ENCODE results near the gene BMP2K.
A peak's percentile ranks its signal among the peaks of the same experiment; 100 is the strongest.
"Not testable (repeated sequence)": the region's sequence is repeated elsewhere in the genome, so short reads cannot be mapped to it uniquely, and the experiment has no call there.

Gene BMP2K

DNA sequence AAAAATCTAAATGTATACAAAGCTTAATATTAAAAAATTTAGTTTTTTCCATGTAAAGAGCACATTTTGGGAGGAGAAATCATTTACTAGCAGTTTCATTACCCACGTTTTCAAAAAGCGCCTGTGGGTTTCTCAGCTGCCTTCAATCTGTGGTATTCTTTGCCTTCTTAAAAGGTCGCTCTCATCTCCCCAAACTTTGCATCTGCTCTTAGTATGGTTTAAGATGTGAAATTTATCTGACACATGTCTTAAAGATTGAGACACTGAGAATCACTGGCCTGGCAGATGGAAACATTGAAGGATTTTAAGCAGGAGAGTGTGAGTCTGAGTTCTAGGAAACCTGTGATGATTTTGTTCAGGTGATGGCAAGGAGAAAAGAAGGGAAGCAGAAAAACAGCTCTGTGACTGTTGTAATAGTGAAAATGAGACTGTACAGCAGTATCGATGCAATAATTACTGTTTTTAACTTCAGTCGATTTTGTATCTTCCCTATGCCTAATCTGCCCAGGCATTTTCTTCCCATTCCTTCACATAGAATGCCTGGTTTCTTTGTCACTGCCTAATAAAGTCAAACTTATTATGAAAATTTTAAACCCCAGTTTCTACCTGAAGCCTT lies 87.2 kb downstream of the BMP2K start:
- H3K27me3 ChIP-seq (ENCODE audit: insufficient read depth, low read depth, severe bottlenecking): no peaks in the 10 kb centered on the region
- TF ChIP-seq CTCF (IDR thresholded peaks at IDR 0.05; ENCODE audit: low read depth, low read length): no peak
- H3K36me3 ChIP-seq: peaks cover 10% of the 10 kb centered on the region
- no peak for DNase-seq
- H3K4me3 ChIP-seq (ENCODE audit: low read depth, low read length): no peak overlapping the region
- no peak overlapping the region for H3K27ac ChIP-seq
- no peaks in the 10 kb centered on the region for H3K9me3 ChIP-seq (ENCODE audit: severe bottlenecking)

DNA sequence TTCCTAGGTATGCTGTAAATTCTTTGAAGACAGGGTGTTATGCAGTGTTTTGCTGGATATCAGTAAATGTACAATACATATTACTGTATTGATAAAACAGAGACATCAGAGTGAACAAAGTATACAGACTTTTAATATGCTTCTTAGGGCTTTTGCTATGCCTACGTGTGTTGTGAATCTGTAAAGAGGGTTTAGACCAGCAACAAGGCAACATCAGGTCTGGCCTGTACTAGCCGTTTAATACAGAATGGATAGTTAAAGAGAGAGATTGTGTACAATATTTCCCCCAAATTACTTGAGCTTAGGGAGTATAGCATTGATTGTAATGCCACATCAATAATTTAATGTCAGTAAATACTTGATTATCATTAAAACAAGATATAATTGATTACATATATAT lies 87.8 kb downstream of the BMP2K start:
- Histone ChIP-seq H3K4me3 (ENCODE audit: low read depth, low read length) (no peak overlapping the region), H3K9me3 (ENCODE audit: severe bottlenecking) (no peaks in the 10 kb centered on the region), H3K27ac (no peak overlapping the region), H3K36me3 (peaks cover 10% of the 10 kb centered on the region), H3K27me3 (ENCODE audit: insufficient read depth, low read depth, severe bottlenecking) (no peaks in the 10 kb centered on the region)
- no peak for DNase-seq
- TF ChIP-seq CTCF (IDR thresholded peaks at IDR 0.05; ENCODE audit: low read depth, low read length): no peak

DNA sequence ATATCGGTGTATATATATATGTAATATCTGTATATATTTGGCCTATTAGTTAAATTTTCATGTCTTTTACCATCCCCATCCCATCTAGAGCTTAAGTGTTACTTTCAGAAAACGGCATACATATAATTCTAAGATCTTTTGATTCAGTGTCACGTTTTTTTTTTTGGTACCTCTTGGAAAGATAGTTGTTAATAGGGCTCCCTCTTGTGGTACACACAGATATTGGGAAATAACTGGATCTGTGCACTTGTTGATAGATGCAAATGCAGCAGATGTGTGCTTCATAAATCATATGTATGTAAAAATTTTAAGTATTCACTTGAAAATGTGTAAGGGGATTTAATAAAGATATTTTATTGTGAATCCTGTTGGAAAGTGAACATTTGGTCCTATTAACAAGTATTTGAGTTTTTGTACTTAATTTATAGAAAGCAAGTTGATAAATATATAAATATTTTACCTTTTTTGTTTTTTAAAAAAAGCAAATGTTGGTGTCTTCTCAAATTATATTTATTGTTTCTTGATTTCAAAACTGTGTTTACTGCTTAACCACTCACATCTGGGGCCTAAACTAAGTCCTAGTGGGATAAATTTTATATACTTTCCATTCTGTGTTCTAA lies 88.4 kb downstream of the BMP2K start:
- peaks cover 10% of the 10 kb centered on the region for H3K36me3 ChIP-seq
- peak; percentile 37 for TF ChIP-seq CTCF (IDR thresholded peaks at IDR 0.05; ENCODE audit: low read depth, low read length)
- no peak for DNase-seq
- H3K27ac ChIP-seq: no peak overlapping the region
- no peaks in the 10 kb centered on the region for H3K9me3 ChIP-seq (ENCODE audit: severe bottlenecking)
- no peaks in the 10 kb centered on the region for H3K27me3 ChIP-seq (ENCODE audit: insufficient read depth, low read depth, severe bottlenecking)
- no peak overlapping the region for H3K4me3 ChIP-seq (ENCODE audit: low read depth, low read length)

DNA sequence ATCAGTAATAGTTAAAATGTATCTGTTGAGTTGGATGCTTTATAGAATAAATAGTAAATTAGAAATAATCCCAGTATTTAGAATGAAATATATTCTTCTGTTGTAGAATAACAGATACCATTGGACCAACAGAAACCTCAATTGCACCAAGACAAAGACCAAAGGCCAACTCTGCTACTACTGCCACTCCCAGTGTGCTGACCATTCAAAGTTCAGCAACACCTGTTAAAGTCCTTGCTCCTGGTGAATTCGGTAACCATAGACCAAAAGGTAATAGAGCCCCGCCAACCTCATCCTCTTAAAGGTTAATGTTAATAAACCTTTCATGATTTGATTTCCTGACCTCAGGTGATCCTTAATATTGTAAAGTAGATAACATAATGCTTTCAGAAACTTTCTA lies 89.3 kb downstream of the BMP2K start:
- peaks cover 10% of the 10 kb centered on the region for H3K36me3 ChIP-seq
- H3K27me3 ChIP-seq (ENCODE audit: insufficient read depth, low read depth, severe bottlenecking): no peaks in the 10 kb centered on the region
- H3K4me3 ChIP-seq (ENCODE audit: low read depth, low read length): no peak overlapping the region
- H3K27ac ChIP-seq: no peak overlapping the region
- H3K9me3 ChIP-seq (ENCODE audit: severe bottlenecking): no peaks in the 10 kb centered on the region
- no peak for DNase-seq
- TF ChIP-seq CTCF (IDR thresholded peaks at IDR 0.05; ENCODE audit: low read depth, low read length): no peak

DNA sequence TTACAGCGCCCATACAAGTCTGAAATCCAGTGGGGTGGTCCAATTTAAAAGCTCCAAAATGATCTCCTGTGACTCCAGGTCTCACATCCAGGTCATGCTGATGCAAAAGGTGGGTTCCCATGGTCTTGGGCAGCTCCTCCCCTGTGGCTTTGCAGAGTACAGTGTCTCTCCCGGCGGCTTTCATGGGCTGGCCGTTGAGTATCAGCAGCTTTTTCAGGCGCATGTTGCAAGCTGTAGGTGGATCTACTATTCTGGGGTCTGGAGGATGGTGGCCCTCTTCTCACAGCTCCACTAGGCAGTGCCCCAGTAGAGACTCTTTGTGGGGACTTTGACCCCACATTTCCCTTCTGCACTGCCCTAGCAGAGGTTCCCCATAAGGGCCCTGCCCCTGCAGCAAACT lies 92.6 kb downstream of the BMP2K start:
- not testable (repeated sequence) for H3K27ac ChIP-seq; DNase-seq; H3K4me3 ChIP-seq (ENCODE audit: low read depth, low read length); H3K27me3 ChIP-seq (ENCODE audit: insufficient read depth, low read depth, severe bottlenecking); H3K9me3 ChIP-seq (ENCODE audit: severe bottlenecking)
- H3K36me3 ChIP-seq: peaks cover 19% of the 10 kb centered on the region

GRCh38 chr4:78870056-78870455 lies 93.9 kb downstream of the BMP2K start:
- Histone ChIP-seq H3K27me3 (ENCODE audit: insufficient read depth, low read depth, severe bottlenecking) (no peaks in the 10 kb centered on the region), H3K9me3 (ENCODE audit: severe bottlenecking) (no peaks in the 10 kb centered on the region), H3K36me3 (peaks cover 27% of the 10 kb centered on the region), H3K4me3 (ENCODE audit: low read depth, low read length) (no peak overlapping the region), H3K27ac (no peak overlapping the region)
- DNase-seq: no peak
- TF ChIP-seq CTCF (IDR thresholded peaks at IDR 0.05; ENCODE audit: low read depth, low read length): no peak
